ENCODE data around the gene MAPT.

Gene MAPT

DNA sequence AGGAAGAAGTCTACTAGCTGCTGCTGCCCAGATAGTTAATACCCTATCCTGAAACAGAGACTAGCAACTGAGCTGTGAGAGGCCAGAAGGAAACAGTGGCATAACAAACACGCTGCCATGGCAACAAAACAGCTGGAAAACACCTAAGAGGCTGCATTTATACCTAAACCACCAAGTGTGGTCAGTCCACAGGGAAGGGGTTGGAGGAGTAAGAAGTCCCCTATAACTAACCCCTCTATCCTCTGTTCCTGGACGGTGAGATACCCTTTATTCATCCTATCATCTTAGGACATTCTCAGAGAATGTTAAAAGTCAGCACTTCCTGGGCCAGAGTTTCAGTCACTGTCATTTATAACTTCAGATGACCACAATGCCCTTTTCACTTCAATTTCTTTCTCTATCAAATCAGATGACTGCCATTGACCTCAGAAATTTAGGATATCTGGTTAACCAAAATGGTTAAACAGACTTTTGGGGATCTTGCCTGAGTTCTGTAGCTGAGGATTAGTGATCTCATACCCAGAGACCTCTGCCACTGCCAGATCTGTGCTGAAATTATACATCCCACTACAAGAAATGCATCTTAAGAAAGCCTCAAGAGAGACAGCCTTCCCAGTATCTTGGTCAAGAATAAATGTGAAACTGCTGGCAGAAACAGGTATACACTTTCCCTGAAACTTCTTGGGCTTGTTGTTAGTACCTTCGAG, 140.9 kb downstream of the MAPT start:
- peak; percentile 21 for DNase-seq

- DNase-seq: no peak
These were observed 142.1 kb downstream of the MAPT start for GRCh38 chr17:46036491-46036890.

DNA sequence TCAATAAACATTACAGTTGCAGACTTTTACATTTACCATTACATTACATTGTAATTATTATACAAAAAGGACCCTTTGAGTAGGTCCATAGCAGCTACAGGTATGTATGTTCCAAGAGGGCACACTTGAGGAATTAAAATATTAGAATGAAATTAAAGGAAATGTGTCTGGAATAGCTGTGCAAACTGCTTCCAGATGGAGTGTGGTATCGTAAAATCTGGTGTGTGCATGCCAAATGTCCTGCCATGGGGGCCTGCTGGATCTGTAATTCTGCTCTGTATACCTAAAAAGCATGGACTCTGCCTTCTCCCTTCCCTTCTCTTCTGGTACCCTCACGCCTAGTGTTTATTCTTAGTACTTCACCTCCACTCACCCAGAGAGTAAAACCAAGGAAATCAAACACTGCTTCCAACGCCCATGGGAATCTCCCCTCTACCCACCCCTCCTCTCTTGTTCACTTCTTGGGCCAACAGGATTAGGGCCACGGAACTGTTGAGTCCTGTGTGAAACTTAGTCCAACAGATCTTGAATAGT, 143.4 kb downstream of the MAPT start:
- no peak for DNase-seq

- no peak for DNase-seq
These were observed 144.1 kb downstream of the MAPT start for GRCh38 chr17:46038414-46038813.

GRCh38 chr17:46038937-46039336, 144.6 kb downstream of the MAPT start:
- DNase-seq: no peak

DNA sequence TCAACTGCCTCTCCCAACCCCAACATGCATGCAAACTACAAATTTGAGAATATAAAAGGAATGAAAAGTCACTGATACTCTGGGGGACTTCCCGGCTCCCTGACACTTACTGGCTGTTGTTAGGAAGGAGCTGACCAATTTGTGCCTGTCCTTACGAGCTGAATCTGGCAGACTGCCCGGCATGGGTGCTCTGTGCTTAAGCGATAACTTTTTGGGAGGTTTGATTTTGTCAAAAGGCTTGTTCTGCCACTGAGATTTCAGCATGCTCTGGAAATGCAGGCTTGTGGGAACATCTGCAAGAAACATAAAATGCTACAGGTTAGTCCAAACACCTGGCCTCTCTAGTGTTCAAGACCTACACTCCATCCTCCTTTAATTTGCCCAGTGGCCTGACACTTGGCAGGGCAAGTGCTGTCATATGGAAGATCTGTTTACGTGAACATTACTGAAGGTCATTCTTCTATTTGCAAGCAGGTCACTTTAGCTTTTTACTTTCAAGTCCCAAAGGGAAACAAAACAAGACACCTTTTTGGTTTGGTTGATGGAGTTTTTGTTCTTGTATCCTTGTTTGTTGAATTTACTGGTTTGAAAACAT, 145.3 kb downstream of the MAPT start:
- no peak for DNase-seq

DNA sequence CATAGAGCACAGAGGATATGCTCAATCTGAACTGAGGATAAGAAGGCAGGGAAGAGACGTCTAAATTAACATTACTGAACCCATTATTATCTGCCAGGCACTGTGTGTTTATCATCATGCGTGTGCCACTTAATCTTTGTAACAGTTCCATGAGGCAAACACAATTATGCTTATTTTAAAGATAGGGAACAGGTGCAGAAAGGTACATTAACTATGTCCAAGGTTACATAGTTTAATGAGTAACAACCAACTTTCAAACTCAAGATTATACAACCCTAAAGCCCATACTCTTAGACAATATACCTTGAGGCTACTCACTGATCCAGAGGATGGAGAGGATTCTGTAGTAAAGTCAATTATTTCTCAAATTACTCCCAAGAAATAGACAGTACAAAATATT, 147.9 kb downstream of the MAPT start:
- DNase-seq: no peak

DNA sequence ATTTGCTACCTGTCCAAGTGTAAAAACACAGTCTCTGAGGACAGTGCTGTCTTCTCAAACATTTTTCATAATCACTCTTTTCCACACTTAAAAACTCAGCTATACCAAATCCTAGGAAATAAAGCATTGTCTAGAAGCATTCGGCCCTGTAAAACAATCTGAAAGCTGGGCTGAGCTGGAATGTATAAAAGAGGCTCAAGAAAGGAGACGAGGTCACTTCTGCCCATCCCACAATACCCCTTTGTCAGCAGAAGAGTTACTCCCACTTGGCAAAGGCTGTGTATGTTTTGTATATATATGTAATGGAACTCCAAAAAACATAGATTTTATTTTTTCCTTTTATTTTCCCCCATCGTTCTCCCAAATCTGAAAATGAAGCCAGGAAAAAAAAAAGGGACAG, 148.6 kb downstream of the MAPT start:
- no peak for DNase-seq

DNA sequence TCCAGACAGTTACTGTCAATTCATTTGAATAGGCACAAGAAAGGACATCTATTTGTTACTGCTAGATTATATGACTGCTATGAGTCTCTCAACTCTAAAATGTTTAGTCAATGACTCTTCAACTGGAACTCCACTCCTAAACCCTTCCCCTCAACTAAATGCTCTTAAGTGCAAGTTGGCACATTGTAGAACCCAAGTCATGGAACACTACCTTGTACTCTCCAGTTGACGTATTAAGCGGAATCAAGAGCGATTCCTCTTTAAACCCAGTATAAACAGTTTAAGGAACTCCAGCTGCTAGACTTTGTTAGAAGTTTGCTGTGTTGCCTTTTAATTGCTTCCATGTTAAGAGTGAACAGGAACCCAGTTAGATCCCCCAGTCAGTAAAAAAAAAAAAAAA, 149.3 kb downstream of the MAPT start:
- no peak for DNase-seq

DNA sequence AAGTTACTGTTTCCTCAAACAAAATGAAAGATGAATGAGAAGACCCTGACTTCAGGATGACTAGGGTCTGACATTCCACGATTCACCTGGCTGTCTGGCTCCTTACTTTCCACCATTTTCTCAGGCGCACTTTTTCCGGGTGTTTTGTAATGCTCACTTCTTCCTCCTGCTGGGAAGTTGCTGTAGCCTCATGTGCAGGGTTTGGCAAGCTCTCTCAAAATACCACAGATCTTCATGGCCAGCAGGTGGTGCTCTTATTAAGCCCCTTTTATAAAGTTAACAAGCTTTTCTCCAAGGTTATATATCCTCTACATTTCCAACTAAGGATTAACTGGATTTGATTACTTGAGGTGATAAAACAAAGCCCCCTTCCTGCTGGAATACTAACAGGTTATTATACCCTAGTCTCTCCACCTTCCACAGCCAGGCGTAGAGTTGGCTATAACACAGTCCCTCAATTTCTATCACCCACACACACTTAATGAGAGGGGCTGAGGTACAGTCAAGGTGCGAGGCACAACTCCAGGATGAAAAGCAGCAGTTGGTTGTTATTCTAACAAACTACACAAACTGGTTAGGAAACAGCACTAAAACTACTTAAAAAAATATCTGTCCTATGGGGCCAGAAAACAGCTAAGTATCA, 150.1 kb downstream of the MAPT start:
- DNase-seq: peak; percentile 49

DNA sequence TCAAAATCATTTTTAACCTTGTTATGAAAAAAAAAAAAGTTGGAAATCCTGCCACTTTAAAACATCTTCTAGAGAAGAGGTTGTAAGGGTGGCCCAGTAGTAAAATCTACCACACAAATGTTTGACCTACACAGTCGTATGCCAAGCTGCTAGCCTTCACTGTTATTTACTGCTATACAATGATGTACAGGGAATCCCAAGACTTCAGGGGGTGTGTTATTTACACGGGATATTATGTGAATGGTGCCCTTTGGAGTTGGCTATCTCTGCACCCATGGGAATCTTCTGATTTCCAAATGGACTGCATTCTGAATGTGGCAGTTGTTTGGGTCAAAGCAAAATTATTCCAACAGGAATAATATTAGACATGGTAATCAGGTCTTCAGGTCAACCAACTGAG, 150.6 kb downstream of the MAPT start:
- DNase-seq: no peak

- DNase-seq: peak; percentile 48
These were observed 151.3 kb downstream of the MAPT start for GRCh38 chr17:46045639-46046038.

DNA sequence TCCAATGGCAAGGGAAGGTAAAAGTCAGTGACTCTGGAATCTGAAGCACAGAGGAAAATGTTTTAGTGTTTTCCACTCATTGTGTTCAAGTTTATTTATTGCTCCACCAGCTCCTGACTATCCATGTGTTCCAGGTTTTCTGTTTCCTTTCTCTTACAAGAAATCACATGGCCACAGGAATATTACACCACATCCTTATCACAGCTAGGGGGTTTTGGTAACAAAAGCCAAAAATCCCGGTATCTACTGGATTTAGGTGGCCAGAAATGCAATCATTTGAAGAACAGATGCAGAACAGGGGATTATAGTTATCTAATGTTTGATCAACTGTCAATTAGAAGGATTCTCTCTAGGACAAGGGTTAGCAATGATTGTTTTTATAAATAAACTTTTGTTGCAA, 152.6 kb downstream of the MAPT start:
- no peak for DNase-seq

GRCh38 chr17:46047398-46047797, 153.0 kb downstream of the MAPT start:
- no peak for DNase-seq

- no peak for DNase-seq
These were observed 153.5 kb downstream of the MAPT start for GRCh38 chr17:46047856-46048255.

GRCh38 chr17:46049656-46050055, 155.3 kb downstream of the MAPT start:
- no peak for DNase-seq

GRCh38 chr17:46053911-46054534, 159.7 kb downstream of the MAPT start:
- DNase-seq: no peak

- peak; percentile 43 for DNase-seq
These were observed 162.5 kb downstream of the MAPT start for GRCh38 chr17:46056800-46057304.

- DNase-seq: no peak
These were observed 163.0 kb downstream of the MAPT start for GRCh38 chr17:46057366-46057765.

GRCh38 chr17:46059486-46059885, 165.1 kb downstream of the MAPT start:
- DNase-seq: no peak

- DNase-seq: no peak
These were observed 166.1 kb downstream of the MAPT start for GRCh38 chr17:46060461-46060860.

GRCh38 chr17:46061435-46061834, 167.1 kb downstream of the MAPT start:
- DNase-seq: no peak

DNA sequence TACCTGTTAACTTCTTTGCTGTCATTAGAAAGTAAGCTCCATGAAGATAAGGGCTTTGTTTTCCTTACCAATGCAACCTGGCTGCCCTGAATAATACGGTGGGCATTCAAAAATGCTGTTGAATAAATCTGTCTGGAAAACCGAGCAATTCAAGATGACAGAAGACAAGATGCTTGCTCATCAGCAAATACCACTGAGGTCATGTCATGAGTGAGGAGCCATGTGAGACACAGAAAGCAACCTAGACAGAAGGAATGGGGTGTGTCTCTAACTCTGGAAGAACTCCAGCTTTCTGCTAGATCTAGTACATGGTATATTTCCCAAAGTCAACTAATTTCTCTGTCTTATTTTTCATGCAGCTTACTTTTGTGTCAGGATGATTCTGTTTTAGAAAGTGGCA, 168.9 kb downstream of the MAPT start:
- DNase-seq: no peak

GRCh38 chr17:46064460-46064859, 170.1 kb downstream of the MAPT start:
- no peak for DNase-seq
